EH (cell line): Measurements from ENCODE around the gene IFNAR1.
"Not testable (repeated sequence)": the region's sequence is repeated elsewhere in the genome, so short reads cannot be mapped to it uniquely, and the experiment has no call there.

Source experiments
- DNase-seq: peaks from one replicate; pipeline ENCODE4 v3.0.0-alpha.2; 2015; ENCODE audit warnings: low read depth

Gene IFNAR1

GRCh38 chr21:33348706-33349105 lies 23.9 kb downstream of the IFNAR1 start:
- no peak for DNase-seq

GRCh38 chr21:33350676-33351075 lies 25.9 kb downstream of the IFNAR1 start:
- no peak for DNase-seq

- no peak for DNase-seq
Measured at GRCh38 chr21:33355355-33355754, 30.6 kb downstream of the IFNAR1 start.

- no peak for DNase-seq
Measured at GRCh38 chr21:33355996-33356395, 31.2 kb downstream of the IFNAR1 start.

- DNase-seq = no peak
Measured at GRCh38 chr21:33357177-33357576, 32.4 kb downstream of the IFNAR1 start.

- DNase-seq = no peak
Measured at GRCh38 chr21:33359446-33359845, 34.7 kb downstream of the IFNAR1 start.

- peak; percentile 67 for DNase-seq
Measured at GRCh38 chr21:33360281-33360680, 35.5 kb downstream of the IFNAR1 start.

- peak; percentile 83 for DNase-seq
Measured at GRCh38 chr21:33360881-33361602, 36.3 kb downstream of the IFNAR1 start.

- DNase-seq = no peak
Measured at GRCh38 chr21:33362044-33362555, 37.3 kb downstream of the IFNAR1 start.

GRCh38 chr21:33363911-33364609 lies 39.3 kb downstream of the IFNAR1 start:
- DNase-seq = not testable (repeated sequence)

- DNase-seq = no peak
Measured at GRCh38 chr21:33364830-33365229, 40.1 kb downstream of the IFNAR1 start.

- no peak for DNase-seq
Measured at GRCh38 chr21:33367309-33367973, 42.7 kb downstream of the IFNAR1 start.

GRCh38 chr21:33368124-33368523 lies 43.4 kb downstream of the IFNAR1 start:
- no peak for DNase-seq

GRCh38 chr21:33368576-33368975 lies 43.8 kb downstream of the IFNAR1 start:
- DNase-seq = no peak

- DNase-seq = no peak
Measured at GRCh38 chr21:33369586-33369985, 44.8 kb downstream of the IFNAR1 start.

GRCh38 chr21:33370305-33370704 lies 45.5 kb downstream of the IFNAR1 start:
- DNase-seq = no peak

GRCh38 chr21:33371366-33371765 lies 46.6 kb downstream of the IFNAR1 start:
- DNase-seq = no peak

- DNase-seq = no peak
Measured at GRCh38 chr21:33372582-33372981, 47.8 kb downstream of the IFNAR1 start.

- peak; percentile 64 for DNase-seq
Measured at GRCh38 chr21:33373451-33373850, 48.7 kb downstream of the IFNAR1 start.

GRCh38 chr21:33374080-33374449 lies 49.3 kb downstream of the IFNAR1 start:
- no peak for DNase-seq

GRCh38 chr21:33374450-33375096 lies 49.8 kb downstream of the IFNAR1 start:
- peak; percentile 60 for DNase-seq

- no peak for DNase-seq
Measured at GRCh38 chr21:33375101-33375644, 50.4 kb downstream of the IFNAR1 start.
